ENCODE results near the gene THAP4.

The THAP4 gene

GRCh38 chr2:241561832-241562231, 75.1 kb downstream of the THAP4 start:
- DNase-seq: peak; percentile 67

GRCh38 chr2:241560883-241561474, 76.0 kb downstream of the THAP4 start:
- DNase-seq: no peak

- DNase-seq: no peak
Measured at GRCh38 chr2:241560162-241560882, 76.6 kb downstream of the THAP4 start.

GRCh38 chr2:241559323-241560161, 77.4 kb downstream of the THAP4 start:
- peak; percentile 46 for DNase-seq

GRCh38 chr2:241558532-241559322, 78.2 kb downstream of the THAP4 start, which contains the start of gene BOK:
Gene BOK (plus strand): TSS chr2:241558745. CDS start chr2:241559484, 739 bp downstream.
- peak; percentile 77 for DNase-seq

- no peak for DNase-seq
Measured at GRCh38 chr2:241556746-241557145, 80.2 kb downstream of the THAP4 start.

- DNase-seq: no peak
Measured at GRCh38 chr2:241555711-241556110, 81.2 kb downstream of the THAP4 start.

- no peak for DNase-seq
Measured at GRCh38 chr2:241554610-241555322, 82.2 kb downstream of the THAP4 start.

GRCh38 chr2:241553981-241554380, 83.0 kb downstream of the THAP4 start:
- no peak for DNase-seq

GRCh38 chr2:241553512-241553830, 83.5 kb downstream of the THAP4 start:
- DNase-seq: no peak

GRCh38 chr2:241551998-241552737, 84.8 kb downstream of the THAP4 start:
- no peak for DNase-seq

GRCh38 chr2:241551599-241551997, 85.4 kb downstream of the THAP4 start:
- no peak for DNase-seq

GRCh38 chr2:241550616-241551580, 86.1 kb downstream of the THAP4 start:
- no peak for DNase-seq

- DNase-seq: no peak
Measured at GRCh38 chr2:241548451-241548835, 88.5 kb downstream of the THAP4 start.

- DNase-seq: peak; percentile 19
Measured at GRCh38 chr2:241547781-241548450, 89.0 kb downstream of the THAP4 start.

- peak; percentile 98 for DNase-seq
Measured at GRCh38 chr2:241546771-241547498, 90.0 kb downstream of the THAP4 start.

- peak; percentile 42 for DNase-seq
Measured at GRCh38 chr2:241545523-241546473, 91.2 kb downstream of the THAP4 start.

- peak; percentile 92 for DNase-seq
Measured at GRCh38 chr2:241545106-241545505, 91.9 kb downstream of the THAP4 start.

Data from fibroblast of skin of right biceps (primary cell).